Stimulated activated CD8-positive, alpha-beta memory T cell treated with anti-CD3 and anti-CD28 coated beads, Interleukin-12 subunit alpha, Interleukin-12 subunit beta, amount 100 ng/mL, for 1 hour (primary cell): ENCODE results near the gene ZSWIM5.
"Not testable (repeated sequence)": the region's sequence is repeated elsewhere in the genome, so short reads cannot be mapped to it uniquely, and the experiment has no call there.

Experiments used
- DNase-seq: peaks from one replicate; pipeline ENCODE4 v3.0.0-alpha.2; 2020; ENCODE audit warnings: low read depth

The ZSWIM5 gene

DNA sequence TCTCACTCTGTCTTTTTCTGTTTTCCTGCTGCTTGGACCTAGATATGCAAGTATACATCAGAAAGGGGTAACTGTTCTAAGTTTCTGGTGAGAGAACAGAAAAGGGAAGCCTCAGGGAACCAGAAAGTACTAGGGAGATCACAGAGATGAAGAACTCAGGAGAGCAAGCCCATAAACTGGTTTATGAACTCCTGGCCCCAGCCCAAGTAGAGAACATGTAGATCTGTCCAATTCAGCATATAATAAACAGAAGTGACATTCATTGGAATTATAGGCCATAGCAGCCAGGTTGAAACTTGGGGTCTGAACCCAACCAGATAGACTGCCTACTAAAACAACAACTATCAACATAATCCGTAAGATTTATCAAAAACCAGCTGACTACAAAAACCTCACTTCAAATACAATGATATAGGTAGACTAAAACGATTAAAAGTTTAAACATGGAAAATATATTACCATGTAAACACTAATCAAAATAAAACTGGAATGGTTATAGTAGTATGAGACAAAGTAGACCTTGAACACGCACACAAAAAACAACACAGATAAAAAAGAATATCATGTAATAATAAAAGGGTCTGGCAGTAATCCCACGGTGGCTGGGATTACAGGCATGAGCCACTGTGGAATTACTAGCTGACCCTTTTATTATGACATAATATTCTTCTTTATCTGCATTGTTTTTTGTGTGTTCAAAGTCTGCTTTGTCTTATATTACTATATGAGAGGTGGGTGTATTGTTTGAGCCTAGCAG lies 65.0 kb downstream of the ZSWIM5 start:
- no peak for DNase-seq

DNA sequence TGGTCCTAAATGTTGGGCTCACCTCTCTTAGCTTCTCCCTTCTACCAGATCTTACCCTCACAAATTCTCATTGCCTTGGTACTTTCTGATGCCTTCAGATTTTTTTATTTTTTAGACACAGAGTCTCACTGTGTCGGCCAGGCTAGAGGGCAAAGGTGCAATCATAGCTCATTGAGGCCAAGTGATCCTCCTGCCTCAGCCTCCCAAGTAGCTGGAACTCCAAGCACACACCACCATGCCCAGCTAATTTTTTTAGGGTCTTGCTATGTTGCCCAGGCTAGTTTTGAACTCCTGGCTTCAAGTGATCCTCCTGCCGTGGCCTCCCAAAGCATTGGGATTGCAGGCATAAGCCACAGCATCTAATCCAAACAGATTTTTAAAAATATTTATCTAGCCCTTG lies 69.4 kb downstream of the ZSWIM5 start:
- DNase-seq: no peak

DNA sequence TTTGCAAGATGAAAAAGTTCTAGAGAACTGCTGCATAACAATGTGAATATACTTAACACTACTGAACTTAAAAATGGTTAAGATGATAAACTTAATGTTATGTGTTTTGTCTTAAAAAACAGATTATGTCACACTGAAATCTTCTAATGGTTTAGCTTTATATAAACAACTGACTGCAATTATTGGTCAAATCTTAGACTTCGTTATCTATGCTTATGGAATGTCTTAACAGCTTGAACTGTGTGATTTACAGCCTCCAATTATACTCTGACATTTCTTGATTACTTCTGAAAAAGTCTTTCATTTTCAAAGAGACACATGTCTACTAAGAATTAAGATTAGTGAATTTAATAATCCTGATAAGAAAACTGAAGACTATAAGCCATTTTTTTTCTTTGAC lies 71.1 kb downstream of the ZSWIM5 start:
- DNase-seq: no peak

DNA sequence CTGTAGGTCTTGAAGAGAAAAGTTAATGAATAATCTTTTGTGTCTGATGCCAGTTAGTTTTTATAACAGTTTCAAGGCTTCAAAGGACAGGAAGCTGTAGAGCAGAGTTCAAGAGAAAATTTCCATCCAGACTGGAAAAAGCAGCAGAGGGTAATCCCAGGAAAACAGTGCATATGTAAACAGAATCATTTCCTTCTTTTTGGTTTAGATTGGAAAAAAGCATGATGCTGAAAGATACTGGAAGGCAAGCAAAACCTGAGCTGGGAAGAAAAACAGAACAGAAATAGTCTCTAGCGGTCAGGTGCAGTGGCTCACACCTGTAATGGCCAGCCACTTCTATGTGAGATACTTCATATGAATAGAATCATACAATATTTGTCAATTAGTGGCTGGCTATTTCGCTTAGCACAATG lies 71.9 kb downstream of the ZSWIM5 start:
- DNase-seq: no peak

DNA sequence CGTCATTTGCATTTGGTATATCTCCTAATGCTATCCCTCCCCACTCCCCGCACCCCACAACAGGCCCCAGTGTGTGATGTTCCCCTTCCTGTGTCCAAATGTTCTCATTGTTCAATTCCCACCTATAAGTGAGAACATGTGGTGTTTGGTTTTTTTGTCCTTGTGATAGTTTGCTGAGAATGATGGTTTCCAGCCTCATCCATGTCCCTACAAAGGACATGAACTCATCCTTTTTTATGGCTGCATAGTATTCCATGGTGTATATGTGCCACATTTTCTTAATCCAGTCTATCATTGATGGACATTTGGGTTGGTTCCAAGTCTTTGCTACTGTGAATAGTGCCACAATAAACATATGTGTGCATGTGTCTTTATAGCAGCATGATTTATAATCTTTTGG lies 73.7 kb downstream of the ZSWIM5 start:
- not testable (repeated sequence) for DNase-seq

DNA sequence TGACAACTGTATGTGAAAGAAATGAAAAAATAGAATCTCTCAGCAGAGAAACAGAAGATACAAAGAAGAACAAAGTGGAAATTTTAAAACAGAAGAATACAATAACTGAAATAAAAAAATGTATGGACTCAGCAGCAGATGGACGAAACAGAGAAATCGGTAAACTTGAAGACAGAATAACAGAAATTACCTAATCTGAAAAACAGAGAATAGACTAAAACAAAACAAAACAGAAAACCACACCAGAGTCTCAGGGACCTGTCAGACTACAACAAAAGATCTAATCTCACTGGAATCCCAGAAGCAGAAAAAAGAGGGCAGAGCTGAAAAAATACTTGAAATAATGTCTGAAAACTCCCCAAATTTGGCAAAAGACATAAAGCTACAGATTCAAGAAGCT lies 83.0 kb downstream of the ZSWIM5 start:
- DNase-seq: no peak

DNA sequence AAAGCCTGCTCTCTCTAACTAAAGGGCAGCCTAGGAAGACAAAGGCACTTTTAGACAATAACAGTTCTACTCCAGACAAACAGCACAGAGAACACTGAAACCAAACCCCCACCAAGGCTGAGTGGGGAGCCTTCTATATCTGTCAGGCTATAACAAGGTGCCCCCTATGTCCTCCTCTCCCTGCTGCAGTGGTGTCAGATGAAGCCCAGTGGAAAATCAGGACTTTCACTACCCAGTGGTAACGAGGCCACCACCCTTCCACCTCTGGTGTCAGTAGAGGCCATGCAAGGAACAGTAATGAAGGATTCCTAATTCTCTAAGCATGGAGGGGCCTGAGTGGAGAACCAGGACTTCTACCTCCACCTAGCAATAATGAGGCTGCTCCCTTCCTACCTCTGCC lies 83.7 kb downstream of the ZSWIM5 start:
- no peak for DNase-seq

DNA sequence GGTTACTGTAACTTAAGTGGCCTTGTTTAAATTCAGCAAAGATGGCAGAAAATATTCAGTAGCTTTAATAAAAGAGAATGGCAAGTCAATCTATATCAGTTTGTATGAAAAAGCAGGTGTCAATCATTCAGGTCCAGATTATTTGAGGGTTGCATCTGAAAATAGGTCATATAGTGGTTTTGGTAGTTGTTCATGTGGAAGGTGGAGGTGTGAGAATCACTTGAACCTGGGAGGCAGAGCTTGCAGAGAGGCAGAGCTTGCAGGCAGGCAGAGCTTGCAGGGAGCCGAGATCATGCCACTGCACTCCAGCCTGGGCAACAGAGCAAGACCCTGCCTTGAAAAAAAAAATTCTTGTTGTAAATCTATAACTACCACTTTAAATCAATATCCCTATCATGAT lies 88.6 kb downstream of the ZSWIM5 start:
- DNase-seq: no peak

DNA sequence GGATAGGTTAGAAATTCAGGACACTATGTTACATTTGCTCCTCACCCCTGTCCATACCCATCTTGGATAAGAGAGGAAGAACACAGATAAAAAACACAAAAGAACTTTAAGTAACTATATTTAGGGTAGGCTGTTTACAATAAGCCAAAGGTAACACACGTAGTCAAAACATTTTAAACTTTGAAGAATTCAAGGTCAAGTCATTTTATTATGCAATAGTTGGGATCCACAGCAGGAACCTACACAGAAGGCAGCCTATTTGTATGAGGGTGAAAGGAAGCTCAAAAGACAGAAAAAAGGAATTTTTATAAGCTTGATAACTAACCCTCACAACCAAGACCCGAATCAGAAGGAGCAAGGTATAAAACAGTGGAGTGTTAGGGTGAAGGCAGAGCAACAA lies 89.6 kb downstream of the ZSWIM5 start:
- no peak for DNase-seq

DNA sequence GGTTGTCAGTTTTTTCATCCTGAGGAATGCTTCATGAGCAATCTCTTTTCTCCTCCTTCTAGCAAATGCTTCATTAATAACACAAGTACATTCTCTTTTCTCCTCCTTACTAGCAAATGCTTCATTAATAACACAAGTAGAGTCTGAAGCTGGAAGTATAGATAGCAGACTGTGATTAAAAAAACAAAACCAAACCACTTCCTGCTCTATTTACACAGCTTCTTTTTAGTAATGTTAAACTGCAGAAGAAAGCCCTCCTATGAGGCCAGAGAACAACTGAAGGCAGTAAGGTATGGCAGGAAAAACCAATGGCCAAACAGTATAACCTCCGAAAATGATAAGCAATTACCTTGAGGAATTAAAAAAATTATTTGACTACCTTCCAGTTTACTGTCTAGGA lies 90.1 kb downstream of the ZSWIM5 start:
- DNase-seq: no peak

DNA sequence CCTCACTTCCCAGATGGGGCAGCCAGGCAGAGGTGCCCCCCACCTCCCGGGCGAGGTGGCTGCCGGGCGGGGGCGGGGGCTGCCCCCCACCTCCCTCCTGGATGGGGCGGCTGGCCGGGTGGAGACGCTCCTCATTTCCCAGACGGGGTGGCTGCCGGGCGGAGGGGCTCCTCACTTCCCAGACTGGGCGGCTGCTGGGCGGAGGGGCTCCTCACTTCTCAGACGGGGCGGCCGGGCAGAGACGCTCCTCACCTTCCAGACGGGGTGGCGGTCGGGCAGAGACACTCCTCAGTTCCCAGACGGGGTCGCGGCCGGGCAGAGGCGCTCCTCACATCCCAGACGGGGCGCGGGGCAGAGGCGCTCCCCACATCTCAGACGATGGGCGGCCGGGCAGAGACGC lies 91.2 kb downstream of the ZSWIM5 start:
- DNase-seq: not testable (repeated sequence)

DNA sequence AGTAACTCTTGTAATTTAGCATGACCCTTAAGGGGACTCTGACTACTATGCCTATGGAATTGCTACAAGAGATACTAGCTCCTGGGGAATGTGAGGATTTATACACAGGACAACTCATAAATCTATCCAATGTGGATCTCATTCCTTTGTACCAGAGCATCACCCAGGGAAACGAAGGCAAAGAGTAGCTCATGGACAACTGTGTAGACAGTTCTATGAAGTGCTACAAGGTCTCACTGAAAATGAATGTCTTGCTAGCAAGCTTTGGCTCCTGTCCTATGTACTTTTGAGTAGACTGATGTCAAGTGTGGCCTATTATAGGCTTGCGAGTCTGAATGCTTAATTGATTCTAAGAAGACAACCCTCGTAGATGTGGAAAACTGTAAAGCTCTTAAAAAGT lies 93.7 kb downstream of the ZSWIM5 start:
- no peak for DNase-seq

DNA sequence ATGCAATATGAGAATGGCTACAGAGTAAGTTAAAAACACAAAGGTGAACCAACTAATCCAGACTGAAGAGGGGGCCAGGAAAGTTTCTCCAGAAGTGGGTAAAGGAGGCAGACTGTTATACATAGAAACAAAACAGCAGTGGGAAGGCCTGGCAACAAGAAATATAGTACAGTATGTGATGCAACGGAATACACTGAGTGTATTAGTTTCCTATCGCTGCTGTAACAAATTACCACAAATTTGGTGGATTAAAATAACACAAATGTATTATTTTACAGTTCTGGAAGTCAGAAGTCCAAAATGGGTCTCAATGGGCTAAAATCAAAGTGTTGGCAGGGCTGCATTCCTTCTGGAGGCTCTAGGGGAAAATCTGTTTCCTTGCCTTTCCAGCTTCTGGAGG lies 95.2 kb downstream of the ZSWIM5 start:
- DNase-seq: no peak

DNA sequence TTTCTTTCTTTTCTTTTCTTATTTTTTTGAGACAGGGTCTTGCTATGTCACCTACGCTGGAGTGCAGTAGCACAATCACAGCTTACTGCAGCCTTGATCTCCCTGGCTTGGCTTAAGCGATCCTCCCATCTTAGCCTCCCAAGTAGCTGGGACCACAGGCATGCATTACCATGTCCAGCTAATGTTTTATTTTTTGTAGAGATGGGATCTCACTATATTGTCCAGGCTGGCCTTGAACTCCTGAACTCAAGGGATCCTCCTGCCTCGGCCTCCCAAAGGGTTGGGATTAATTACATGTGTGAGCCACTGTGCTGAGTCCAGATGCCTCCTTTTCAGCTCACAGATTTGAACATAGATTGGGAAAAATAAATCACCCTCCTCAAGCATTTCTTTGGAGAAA lies 98.6 kb downstream of the ZSWIM5 start:
- DNase-seq: no peak

DNA sequence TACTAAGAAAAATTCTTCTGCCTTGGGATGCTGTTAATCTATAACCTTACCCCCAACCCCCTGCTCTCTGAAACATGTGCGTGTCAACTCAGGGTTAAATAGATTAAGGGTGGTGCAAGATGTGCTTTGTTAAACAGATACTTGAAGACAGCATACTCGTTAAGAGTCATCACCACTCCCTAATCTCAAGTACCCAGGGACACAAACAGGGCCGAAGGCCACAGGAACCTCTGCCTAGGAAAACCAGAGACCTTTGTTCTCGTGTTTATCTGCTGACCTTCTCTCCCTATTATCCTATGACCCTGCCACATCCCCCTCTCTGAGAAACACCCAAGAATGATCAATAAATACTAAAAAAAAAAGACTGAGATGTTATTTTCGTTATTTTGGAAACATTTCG lies 99.5 kb downstream of the ZSWIM5 start:
- DNase-seq: not testable (repeated sequence)

DNA sequence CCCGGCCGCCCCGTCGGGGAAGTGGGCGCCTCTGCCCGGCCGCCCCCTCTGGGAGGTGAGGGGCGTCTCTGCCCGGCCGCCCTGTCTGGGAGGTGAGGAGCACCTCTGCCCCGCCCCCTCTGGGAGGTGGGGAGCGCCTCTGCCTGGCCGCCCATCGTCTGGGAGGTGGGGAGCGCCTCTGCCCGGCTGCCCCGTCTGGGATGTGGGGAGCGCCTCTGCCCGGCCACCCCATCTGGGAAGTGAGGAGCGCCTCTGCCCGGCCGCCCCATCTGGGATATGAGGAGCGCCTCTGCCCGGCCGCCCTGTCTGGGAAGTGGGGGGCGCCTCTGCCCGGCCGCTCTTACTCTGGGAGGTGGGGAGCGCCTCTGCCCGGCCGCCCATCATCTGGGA lies 100.3 kb downstream of the ZSWIM5 start:
- DNase-seq: not testable (repeated sequence)

DNA sequence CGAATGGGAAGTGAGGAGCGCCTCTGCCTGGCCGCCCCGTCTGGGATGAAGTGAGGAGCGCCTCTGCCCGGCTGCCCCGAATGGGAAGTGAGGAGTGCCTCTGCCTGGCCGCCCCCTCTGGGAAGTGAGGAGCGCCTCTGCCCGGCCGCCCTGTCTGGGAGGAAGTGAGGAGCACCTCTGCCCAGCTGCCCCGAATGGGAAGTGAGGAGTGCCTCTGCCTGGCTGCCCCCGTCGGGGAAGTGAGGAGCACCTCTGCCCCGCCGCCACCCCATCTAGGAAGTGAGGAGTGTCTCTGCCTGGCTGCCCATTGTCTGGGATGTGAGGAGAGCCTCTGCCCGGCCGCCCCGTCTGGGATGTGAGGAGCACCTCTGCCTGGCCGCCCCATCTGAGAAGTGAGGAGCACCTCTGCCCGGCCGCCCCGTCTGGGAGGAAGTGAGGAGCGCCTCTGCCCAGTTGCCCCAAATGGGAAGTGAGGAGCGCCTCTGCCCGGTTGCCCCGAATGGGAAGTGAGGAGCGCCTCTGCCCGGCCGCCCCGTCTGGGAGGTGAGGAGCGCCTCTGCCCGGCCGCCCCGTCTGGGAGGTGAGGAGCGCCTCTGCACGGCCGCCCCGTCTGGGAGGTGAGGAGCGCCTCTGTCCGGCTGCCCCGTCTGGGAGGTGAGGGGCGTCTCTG lies 100.8 kb downstream of the ZSWIM5 start:
- not testable (repeated sequence) for DNase-seq

DNA sequence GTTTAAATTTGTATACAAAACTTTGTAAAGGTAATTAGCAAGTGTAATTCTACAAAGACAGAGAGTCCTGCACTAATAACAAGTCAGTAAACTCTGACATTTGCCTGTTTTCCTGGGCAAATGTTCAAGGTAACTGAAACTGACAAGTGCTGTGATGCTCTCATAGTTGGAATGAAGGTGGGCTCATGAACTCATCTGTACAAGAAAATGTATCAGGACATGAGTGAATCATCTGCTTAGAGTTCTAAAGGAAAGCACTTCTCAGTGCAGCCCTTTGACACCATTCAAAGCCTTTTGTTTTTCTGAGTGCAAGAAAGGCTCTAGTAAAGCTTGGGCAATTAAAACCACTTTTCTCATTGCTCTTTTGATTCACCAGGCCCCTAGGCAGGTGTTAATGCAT lies 102.9 kb downstream of the ZSWIM5 start:
- DNase-seq: no peak

DNA sequence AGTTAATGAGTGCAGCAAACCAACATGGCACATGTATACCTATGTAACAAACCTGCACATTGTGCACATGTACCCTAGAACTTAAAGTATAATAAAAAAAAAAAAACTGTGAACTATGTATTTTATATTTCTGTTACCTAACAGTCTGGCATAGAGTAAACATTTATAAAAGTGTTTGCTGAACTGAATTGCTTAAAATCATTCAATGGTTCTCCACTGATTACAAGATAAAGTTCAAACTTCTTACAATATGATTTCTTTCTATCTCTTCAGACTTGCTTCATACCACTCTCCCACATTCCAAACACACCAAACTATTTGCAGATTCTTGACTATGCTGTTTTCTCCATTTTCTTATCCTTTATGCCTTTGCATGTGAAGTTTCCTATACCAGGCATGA lies 104.5 kb downstream of the ZSWIM5 start:
- DNase-seq: no peak

DNA sequence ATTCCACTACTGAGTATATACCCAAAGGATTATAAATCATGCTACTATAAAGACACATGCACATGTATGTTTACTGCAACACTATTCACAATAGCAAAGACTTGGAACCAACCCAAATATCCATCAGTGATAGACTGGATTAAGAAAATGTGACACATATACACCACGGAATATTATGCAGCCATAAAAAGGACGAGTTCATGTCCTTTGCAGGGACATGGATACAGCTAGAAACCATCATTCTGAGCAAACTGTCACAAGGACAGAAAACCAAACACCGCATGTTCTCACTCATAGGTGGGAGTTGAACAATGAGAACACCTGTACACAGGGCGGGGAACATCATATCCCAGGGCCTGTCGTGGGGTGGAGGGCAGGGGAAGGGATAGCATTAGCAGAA lies 104.9 kb downstream of the ZSWIM5 start:
- DNase-seq: not testable (repeated sequence)

DNA sequence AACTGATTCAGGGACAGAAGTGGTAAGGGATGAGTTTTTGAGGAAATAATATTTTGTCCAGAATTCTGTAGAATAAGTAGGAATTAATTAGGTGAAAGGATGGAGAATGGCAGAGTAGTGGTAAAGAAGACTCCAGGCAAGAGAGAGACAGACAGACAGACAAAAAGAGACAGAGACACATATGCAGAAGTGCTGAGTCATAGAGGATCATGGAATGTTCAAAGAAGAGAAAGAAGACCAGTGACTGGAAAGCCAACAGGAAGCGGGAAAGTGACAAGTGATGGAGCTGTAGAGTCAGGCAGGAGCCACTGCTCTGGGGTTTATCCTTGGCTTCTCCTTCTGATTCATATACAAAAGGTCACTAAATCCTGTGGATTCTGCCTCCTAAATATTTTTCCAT lies 108.5 kb downstream of the ZSWIM5 start:
- no peak for DNase-seq

DNA sequence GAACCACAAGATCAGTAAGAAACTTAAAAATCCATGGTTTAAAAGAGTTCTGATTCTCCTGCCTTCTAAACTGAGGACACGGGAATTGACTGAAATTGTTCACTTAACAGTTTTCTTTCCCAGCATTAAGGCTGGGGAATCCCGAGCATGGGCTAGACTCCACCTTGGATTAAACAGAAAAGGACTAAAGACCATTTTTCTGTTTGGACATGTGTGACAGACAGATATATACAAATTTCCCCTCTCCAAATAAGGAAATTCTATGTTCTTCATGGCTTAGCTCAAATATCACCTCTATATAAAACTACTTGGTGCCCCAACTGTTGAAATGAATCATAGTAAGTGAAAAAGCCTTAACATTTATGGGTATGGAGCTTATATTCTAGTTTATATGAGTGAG lies 109.3 kb downstream of the ZSWIM5 start:
- no peak for DNase-seq

DNA sequence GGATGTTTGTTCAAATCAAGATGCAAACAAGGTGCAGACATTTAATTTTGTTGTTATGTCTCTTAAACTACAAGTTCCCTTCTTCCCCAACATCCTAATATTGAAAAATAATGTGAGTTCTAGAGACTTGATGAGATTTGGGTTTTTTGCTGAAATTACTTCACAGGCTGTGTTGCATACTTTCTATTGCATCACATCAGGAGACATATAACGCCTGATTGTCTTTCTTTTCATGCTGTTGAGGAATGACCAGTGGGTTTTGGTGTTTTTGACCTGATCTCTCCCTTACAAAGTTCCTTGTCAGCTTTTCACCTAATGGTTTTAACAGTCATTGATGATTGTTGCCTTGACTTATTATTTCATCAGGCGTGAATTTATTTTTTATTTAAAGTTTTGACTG lies 111.0 kb downstream of the ZSWIM5 start:
- no peak for DNase-seq

DNA sequence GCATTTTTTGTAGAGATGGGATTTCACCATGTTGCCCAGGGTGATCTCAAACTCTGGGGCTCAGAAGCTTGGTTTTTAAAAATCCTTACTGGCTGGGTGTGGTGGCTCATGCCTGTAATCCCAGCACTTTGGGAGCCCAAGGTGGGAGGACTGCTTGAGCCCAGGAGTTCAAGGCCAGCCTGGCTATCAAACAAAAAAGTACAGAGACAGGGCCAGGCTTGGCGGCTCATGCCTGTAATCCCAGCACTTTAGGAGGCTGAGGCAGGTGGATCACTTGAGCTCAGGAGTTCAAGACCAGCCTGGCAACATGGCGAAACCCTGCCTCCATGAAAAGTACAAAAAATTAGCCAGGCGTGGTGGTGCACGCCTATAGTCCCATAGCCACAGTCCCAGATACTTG lies 112.0 kb downstream of the ZSWIM5 start:
- not testable (repeated sequence) for DNase-seq
